ENCODE data around the gene TTC22. TPM values are rescaled to one million over a fixed set of nuclear protein-coding genes. Genes with fewer than 3 reads are reported as not detected.

TTC22 gene
- total RNA-seq, 2 donors from 2014 or later: 12.2 to 15.6 TPM

GRCh38 chr1:54835131-54835898 is 34.2 kb upstream of the TTC22 start:
- ATAC-seq: no peak
- H3K27me3 ChIP-seq: no peaks in the 10 kb centered on the region
- H3K27ac ChIP-seq: no peak overlapping the region
- no peak for TF ChIP-seq POLR2A (IDR thresholded peaks at IDR 0.05)
- no peak for TF ChIP-seq CTCF (IDR thresholded peaks at IDR 0.05)
- H3K4me1 ChIP-seq: no peaks in the 10 kb centered on the region
- no peak for DNase-seq
- no peaks in the 10 kb centered on the region for H3K36me3 ChIP-seq (replicated peaks in 1 of 2; ENCODE audit: insufficient read depth in 1 of 2, low read depth in 2 of 2)
- no peak overlapping the region for H3K4me3 ChIP-seq
- H3K9me3 ChIP-seq: no peaks in the 10 kb centered on the region
- intact Hi-C loops (cut with DNase I): no loop called here
- 82 to 83% methylated on average over 6 of the region's 6 CpGs for WGBS, 2 donors

GRCh38 chr1:54834007-54834541 is 33.0 kb upstream of the TTC22 start:
- TF ChIP-seq CTCF (IDR thresholded peaks at IDR 0.05) (no peak), POLR2A (IDR thresholded peaks at IDR 0.05) (no peak)
- no peaks in the 10 kb centered on the region for H3K4me1 ChIP-seq
- H3K27me3 ChIP-seq: no peaks in the 10 kb centered on the region
- H3K36me3 ChIP-seq (replicated peaks in 1 of 2; ENCODE audit: insufficient read depth in 1 of 2, low read depth in 2 of 2): no peaks in the 10 kb centered on the region
- H3K27ac ChIP-seq: no peak overlapping the region
- H3K9me3 ChIP-seq: no peaks in the 10 kb centered on the region
- intact Hi-C loops (cut with DNase I): no loop called here
- ATAC-seq (no peak), DNase-seq (no peak)
- 100% methylated on average over 1 of the region's 1 CpG for WGBS, 2 donors
- H3K4me3 ChIP-seq: no peak overlapping the region

- ATAC-seq: no peak
- DNase-seq: peak in 1 of 4 donors; percentile 3
- TF ChIP-seq POLR2A (IDR thresholded peaks at IDR 0.05): no peak
- no peak for TF ChIP-seq CTCF (IDR thresholded peaks at IDR 0.05)
- no peak overlapping the region for H3K4me3 ChIP-seq
- H3K27me3 ChIP-seq: no peaks in the 10 kb centered on the region
- intact Hi-C loops (cut with DNase I): no loop called here
- no peaks in the 10 kb centered on the region for H3K36me3 ChIP-seq (replicated peaks in 1 of 2; ENCODE audit: insufficient read depth in 1 of 2, low read depth in 2 of 2)
- H3K9me3 ChIP-seq: no peaks in the 10 kb centered on the region
- H3K27ac ChIP-seq: no peak overlapping the region
- H3K4me1 ChIP-seq: no peaks in the 10 kb centered on the region
- 87 to 93% methylated on average over 5 to 9 of the region's 9 CpGs for WGBS, 2 donors
Measured at GRCh38 chr1:54833121-54833520, 32.0 kb upstream of the TTC22 start.

- Histone ChIP-seq H3K4me1 (no peaks in the 10 kb centered on the region), H3K9me3 (peaks cover 0 to 5% (median 0%) of the 10 kb centered on the region in 3 donors), H3K27ac (no peak overlapping the region), H3K36me3 (replicated peaks in 1 of 2; ENCODE audit: insufficient read depth in 1 of 2, low read depth in 2 of 2) (no peaks in the 10 kb centered on the region), H3K4me3 (no peak overlapping the region), H3K27me3 (no peaks in the 10 kb centered on the region)
- DNase-seq (peak in 1 of 4 donors; percentile 4), ATAC-seq (no peak)
- TF ChIP-seq POLR2A (IDR thresholded peaks at IDR 0.05) (no peak), CTCF (IDR thresholded peaks at IDR 0.05) (no peak)
- intact Hi-C loops (cut with DNase I): no loop called here
- 94 to 100% methylated on average over 4 of the region's 4 CpGs for WGBS, 2 donors
Measured at GRCh38 chr1:54826226-54826816, 25.2 kb upstream of the TTC22 start.
